Stimulated activated CD4-positive, alpha-beta T cell treated with anti-CD3 and anti-CD28 coated beads, Interleukin-4, amount 100 ng/mL, for 1 hour (primary cell): Measurements from ENCODE around the gene SLC12A8.

Source experiments
- DNase-seq: peaks from one replicate; pipeline ENCODE4 v3.0.0-alpha.2; 2020

SLC12A8 gene

GRCh38 chr3:125186261-125186787 lies 26.2 kb downstream of the SLC12A8 start:
- DNase-seq, result peak; percentile 33

- no peak for DNase-seq
Observed at GRCh38 chr3:125185805-125186204, 26.7 kb downstream of the SLC12A8 start.

DNA sequence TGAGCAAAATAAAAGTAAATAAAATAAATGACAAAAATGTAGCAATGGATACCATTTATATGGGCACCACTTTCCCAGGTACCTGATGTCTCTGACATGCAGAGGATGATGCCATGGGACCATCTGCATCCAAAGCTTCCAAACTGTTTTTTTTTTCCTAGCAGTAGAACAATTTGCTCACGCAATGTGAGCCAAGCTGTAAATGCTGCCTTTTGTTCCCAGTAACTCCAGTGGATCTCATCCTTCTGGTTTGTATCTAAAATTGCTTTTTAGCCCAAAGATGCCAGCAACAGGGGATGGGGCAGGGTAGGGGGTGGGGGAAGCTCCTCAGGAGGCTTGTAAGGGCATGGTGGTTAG lies 32.7 kb downstream of the SLC12A8 start:
- DNase-seq, result no peak

GRCh38 chr3:125179143-125179883 lies 33.2 kb downstream of the SLC12A8 start:
- no peak for DNase-seq

- DNase-seq, result no peak
Observed at GRCh38 chr3:125177746-125178145, 34.8 kb downstream of the SLC12A8 start.

- no peak for DNase-seq
Observed at GRCh38 chr3:125175295-125176078, 37.1 kb downstream of the SLC12A8 start.

DNA sequence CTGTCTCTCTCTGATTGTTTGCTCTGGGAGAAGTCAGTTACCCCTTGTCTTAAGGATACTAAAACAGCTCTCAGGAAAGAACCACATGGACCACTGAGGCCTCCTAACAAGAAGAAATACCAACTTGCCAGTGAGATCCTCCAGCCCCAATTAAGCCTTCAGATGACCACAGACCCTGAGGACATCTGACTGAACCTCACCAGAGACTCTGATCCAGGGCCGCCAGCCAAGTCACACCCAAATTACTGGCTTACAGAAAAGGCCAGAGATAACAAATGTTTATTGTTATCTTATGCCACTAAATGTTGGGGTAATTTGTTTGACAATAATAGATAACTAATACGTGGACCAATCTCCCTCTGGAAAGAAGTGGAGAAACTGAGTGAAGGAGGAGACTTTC lies 40.2 kb downstream of the SLC12A8 start:
- no peak for DNase-seq

GRCh38 chr3:125168711-125169393 lies 43.7 kb downstream of the SLC12A8 start:
- DNase-seq, result no peak

GRCh38 chr3:125166599-125167136 lies 45.9 kb downstream of the SLC12A8 start:
- no peak for DNase-seq

GRCh38 chr3:125165948-125166553 lies 46.5 kb downstream of the SLC12A8 start:
- DNase-seq, result no peak

DNA sequence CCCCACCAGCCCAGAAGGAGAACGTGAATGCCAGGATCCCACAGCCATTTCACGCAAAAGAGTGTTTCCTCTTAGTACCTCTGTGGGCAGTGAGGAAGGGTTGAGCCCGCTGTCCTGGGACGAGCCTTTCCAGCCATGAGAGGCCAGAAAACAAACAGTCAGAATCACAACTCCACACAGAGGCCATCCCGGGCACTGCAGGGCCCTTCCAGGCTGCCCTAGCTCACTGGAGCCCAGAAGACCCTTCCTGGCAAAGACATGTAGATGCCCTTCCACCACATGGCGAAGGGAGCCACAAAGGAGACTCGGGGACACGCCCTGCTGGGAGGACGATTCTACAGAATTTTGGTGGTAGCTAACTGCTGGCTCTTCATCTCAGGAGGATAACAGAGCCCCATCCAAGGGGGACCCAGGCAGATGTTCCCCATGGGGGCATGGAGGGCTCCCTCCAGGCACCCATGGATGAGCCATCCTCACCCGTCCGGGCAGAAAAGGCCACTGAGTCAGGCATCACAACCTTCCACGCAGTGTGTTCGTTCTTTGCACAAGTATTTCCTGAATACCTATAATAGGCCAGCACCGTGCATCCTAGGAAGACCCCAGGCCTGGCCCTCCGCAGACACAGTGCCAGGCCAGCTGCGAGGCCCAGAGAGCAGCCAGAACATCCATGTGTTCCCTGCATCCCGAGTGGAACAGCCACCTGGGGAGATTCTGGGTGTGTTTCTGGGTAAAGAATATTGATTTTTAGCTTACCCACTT lies 47.2 kb downstream of the SLC12A8 start:
- no peak for DNase-seq

DNA sequence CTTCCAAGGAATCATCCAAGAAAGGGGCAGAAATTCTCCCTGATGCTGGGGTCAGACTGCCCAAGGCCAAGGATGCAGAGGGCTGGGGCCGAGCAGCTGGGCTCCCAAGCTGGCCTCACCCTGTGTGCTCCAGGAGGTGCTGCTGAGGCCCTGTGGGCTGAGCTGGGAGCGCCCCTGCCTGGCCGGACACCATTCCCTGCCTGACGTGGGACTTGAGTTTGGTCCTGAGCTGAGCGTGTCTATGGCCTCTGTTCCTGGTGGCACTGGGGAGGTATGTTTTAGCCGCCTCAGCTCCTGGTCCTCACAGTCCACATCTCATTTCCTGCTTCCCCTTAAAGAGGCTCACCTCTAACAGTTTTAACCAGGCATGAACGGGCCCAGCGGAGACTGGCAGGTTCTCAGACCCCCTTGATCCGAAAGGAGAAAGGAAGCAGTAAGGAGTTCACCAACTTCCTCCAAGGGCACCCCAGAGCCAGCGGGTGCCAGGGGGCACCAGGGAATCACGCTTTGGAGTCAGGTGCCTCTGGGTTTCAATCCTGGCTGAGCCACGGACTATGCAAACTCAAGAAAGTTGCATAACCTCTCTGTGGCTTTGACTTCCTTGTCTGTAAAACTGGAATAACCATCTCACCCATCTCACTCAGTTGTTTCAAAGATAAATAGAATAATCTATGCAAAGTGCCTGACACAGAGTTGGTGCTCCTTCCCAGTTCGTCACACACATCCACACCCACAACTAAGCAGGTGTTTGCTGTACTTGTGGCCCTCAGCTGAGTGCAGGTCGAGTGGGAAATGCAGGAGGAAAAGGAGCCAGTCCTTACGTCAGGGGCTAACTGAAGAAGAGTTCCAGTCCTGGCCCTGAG lies 48.6 kb downstream of the SLC12A8 start:
- no peak for DNase-seq

GRCh38 chr3:125161607-125162219 lies 50.8 kb downstream of the SLC12A8 start:
- no peak for DNase-seq

DNA sequence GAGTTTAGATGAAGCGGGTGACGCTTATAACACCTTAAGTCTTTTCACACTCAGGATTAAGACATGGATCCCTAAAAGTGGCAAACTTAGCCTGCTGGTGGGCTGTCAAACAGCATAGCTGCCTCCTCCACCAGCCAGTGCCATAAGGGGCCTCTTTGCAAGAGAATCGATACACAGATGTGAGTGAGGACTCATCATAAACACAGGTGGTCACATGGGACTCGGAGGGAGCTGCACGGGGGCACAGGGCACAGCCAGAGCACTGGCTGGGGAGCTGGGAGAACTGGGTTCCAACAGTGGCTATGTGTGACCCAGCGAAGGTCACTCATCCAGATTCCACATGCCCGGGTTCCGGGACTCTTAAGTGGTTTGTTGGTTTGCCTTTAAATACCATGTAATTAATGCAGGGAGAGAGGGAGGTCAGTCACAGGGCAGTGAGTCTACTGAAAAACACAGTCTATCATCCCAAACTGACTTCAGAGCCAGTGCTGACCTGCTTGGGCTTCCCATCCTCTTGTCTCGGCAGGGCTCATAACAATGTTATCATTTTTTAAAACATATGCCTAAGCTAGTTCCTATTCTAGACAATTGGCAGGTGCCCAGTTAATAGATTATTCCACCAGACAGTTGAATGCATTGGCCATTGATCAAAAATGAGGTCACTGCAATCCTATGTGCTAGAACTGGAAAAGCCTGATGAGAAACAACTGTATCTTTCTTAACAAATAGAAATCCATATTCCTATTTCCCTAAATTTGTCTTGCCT lies 51.8 kb downstream of the SLC12A8 start:
- DNase-seq, result no peak

DNA sequence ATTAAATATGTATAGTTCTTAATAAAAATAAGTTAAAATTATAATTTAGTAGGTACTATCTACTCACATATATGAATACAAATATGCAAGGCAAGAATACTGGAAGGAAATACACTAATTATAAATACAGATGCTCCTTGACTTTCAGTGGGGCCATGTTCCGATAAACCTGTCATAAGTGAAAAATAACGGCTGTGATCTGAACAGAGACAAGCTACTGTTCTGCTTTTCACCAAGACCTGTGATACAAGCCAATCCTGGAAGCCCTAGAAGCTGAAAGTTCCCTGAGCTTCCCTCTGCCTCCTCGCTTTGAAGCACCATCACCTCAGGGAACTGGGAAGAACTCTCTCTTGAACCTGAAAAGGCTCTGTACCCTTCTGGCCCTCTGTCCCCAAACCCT lies 55.4 kb downstream of the SLC12A8 start:
- DNase-seq, result no peak

GRCh38 chr3:125156456-125156855 lies 56.1 kb downstream of the SLC12A8 start:
- DNase-seq, result no peak

GRCh38 chr3:125154800-125155269 lies 57.7 kb downstream of the SLC12A8 start:
- no peak for DNase-seq

- DNase-seq, result no peak
Observed at GRCh38 chr3:125154110-125154509, 58.4 kb downstream of the SLC12A8 start.

GRCh38 chr3:125152951-125153350 lies 59.6 kb downstream of the SLC12A8 start:
- no peak for DNase-seq

DNA sequence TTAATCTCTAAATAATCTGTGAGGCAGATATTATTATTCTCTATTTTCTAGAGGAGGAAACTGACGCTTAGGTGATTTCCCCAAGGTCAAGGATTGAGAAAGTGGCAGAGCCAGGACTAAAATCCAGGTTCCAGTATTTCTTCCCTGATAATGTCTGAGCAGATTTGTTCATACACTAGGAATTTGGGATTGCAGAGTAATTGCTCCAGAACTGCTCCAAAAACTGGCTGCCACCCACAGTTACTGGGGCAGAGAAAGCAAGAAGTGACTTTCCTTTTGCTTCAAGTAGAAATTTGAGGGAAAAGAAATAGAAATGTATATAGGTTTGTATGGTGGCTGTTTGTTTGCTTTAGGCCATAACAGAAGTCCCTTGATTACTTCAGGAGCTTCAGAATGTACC lies 60.6 kb downstream of the SLC12A8 start:
- no peak for DNase-seq
